Testis (tissue), 2 donors: ENCODE measurements around the gene FES.

Experiments
- POLR2A ChIP-seq: fragments of 450-650 bp; IDR thresholded peaks from one replicate; pipeline ENCODE4 v1.6.1; 2017; ENCODE audit warnings: antibody characterized with exemption, mild to moderate bottlenecking, moderate library complexity
- TF ChIP-seq, protein P1 (sequence below), 3 experiments: fragments of 450-650 bp in 2 of 3; fragments of 200-600 bp in 1 of 3; sonication (generic) in 1 of 3; IDR thresholded peaks; one replicate each; pipeline ENCODE4 v1.5.1; 2016 to 2019; ENCODE audit warnings: antibody characterized with exemption in 3 of 3, mild to moderate bottlenecking in 2 of 3, moderate library complexity in 1 of 3

GRCh38 chr15:90862487-90862886 is 21.8 kb upstream of the FES start:
- TF ChIP-seq POLR2A = no peak
- TF ChIP-seq, protein P1, sequence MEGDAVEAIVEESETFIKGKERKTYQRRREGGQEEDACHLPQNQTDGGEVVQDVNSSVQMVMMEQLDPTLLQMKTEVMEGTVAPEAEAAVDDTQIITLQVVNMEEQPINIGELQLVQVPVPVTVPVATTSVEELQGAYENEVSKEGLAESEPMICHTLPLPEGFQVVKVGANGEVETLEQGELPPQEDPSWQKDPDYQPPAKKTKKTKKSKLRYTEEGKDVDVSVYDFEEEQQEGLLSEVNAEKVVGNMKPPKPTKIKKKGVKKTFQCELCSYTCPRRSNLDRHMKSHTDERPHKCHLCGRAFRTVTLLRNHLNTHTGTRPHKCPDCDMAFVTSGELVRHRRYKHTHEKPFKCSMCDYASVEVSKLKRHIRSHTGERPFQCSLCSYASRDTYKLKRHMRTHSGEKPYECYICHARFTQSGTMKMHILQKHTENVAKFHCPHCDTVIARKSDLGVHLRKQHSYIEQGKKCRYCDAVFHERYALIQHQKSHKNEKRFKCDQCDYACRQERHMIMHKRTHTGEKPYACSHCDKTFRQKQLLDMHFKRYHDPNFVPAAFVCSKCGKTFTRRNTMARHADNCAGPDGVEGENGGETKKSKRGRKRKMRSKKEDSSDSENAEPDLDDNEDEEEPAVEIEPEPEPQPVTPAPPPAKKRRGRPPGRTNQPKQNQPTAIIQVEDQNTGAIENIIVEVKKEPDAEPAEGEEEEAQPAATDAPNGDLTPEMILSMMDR (IDR thresholded peaks at IDR 0.05) = no peak
